SKM-1 treated with dmso at 0.1 percent for 144 hours (cell line): ENCODE results near the gene TBC1D25.

Experiments used
- DNase-seq: peaks from one replicate; lab custom pipeline; 2025; ENCODE audit not compliant: unreplicated experiment; lab: John Stamatoyannopoulos, UW

The TBC1D25 gene

DNA sequence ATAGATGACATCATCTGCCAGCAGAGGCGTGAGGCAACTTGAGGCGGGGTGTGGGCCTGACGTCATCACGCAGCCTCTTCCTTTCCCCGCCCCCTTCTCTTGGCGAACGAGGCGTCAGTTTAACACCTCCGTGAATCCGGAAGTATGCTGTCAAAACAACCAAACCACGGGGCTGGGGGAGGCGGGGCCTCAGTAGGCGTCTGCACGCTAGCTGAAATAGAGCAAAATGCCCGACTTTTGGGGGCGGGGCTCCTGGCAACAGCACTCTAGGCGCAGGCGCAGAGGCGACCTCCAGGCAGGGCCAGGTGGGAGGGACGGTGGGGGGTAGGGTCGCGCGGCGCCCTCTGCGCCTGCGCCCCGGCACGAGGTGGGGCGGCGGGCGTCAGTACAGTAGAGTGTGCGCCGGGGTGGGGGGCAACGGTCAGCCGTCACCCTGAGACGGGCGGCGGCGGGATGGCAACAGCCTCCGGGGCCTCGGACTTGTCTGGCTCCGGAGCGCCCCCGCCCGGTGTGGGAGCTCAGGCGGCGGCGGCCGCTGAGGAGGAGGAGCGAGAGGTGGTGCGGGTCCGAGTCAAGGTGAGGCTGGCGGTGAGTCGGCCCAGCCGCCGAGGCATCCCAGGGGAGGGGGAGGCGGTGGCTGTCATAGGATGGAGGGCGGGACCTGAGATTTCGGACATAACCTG, at the start of gene TBC1D25:
Gene TBC1D25 (plus strand): TSS at position 370 of the 683 bp plus-strand sequence. CDS start 84 bp downstream, at position 454.
- peak; percentile 86 for DNase-seq

GRCh38 chrX:48489892-48490291, 49.6 kb upstream of the TBC1D25 start:
- DNase-seq = no peak

DNA sequence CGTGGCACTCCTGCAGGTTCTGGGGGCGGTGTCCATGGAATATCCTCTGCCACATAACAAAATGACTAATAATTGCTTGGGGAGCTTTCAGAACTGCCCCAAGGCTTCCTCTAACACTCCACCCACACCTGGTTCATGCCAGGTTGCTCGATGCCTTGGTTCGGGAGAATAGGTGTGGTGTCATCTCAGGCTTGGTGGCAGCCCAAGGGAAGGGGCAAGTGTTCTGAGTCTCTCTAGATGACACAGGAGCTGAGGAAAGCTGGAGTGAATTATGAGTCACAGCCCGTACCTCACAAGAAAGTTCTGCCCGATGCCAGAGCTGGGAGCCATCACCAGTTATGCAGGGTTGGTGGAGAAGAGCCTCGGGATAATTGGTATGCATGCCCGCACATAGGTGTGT, 48.9 kb upstream of the TBC1D25 start:
- no peak for DNase-seq

DNA sequence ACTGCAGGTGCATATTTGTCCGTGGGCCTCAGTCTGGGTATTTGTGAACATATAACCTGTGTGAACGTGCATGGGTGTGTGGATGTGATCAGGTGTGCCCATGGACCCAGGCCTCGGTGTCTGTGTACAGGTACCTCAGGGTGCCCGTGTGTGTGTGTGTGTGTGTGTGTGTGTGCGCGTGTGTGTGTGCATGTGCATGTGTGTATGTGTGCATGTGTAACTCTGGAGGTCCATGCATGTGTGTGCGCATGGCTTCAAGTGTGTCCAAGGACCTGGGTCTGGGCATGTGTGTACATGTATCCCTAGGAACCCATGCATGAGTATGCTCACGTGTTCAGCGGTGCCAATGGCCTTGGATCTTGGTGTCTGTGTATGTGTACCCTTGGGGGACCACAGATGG, 47.7 kb upstream of the TBC1D25 start:
- no peak for DNase-seq

- no peak for DNase-seq
Measured at GRCh38 chrX:48492293-48492910, 47.1 kb upstream of the TBC1D25 start.

- no peak for DNase-seq
Measured at GRCh38 chrX:48493890-48494364, 45.6 kb upstream of the TBC1D25 start.

DNA sequence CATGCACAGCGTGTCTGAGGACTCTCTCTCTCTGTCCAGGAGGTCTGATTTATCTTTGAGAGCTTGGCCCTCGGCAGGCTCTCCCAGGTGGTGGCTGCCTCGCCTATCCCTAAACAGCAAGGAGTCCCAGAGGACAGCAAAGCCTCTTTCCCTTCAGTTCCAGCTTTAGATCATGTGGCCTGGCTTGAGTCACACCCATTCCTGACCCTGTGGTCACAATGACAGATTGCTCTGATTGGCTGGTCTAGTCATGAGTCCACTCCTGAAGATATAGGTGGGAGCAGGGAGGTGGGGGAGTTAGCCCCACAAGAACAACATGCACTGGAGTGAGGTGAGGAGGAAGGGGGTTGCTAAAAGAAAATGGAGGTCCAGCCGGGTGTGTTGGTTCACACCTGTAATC, 42.9 kb upstream of the TBC1D25 start:
- DNase-seq = no peak

GRCh38 chrX:48497871-48498270, 41.6 kb upstream of the TBC1D25 start:
- no peak for DNase-seq

- DNase-seq = no peak
Measured at GRCh38 chrX:48498374-48498809, 41.1 kb upstream of the TBC1D25 start.

- no peak for DNase-seq
Measured at GRCh38 chrX:48504261-48504660, 35.3 kb upstream of the TBC1D25 start.

DNA sequence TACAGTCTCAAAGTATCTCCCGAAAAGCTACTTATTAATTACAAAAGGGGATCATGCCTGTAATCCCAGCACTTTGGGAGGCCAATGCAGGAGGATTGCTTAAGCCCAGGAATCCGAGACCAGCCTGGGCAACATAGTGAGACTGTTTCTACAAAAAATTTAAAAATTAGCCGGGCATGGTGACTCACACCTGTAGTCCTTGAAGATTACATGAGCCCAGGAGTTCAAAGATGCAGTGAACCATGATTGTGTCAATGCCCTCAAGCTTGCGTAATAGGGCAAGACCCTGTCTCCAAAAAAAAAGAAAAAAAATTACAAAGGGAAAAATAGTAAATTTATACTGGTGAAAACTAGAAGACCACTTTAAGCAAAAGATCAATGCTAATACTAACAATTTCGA, 34.0 kb upstream of the TBC1D25 start:
- DNase-seq = no peak

GRCh38 chrX:48507246-48507645, 32.3 kb upstream of the TBC1D25 start:
- no peak for DNase-seq

GRCh38 chrX:48508400-48509244, 30.9 kb upstream of the TBC1D25 start, which contains the start of gene PORCN:
PORCN (plus strand) TSS chrX:48508992; CDS start chrX:48509821, 829 bp downstream.
- peak; percentile 36 for DNase-seq

DNA sequence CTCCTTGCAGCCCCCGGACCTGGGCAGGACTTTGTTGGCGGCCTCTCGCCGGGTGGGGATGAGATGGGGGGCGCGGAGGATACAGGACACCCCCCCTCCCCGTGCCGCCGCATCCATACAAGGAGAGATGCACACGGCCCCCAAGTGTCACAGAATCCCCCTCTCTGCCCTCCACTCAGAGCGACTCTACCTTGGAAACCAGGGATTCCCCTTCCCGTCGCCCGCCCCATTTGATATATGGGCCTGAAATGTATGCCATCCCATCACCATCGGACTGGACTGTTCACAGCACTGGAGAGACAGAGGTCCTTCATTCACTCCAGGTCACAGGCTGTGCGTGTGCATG, 30.3 kb upstream of the TBC1D25 start:
- no peak for DNase-seq

- no peak for DNase-seq
Measured at GRCh38 chrX:48509619-48510018, 29.9 kb upstream of the TBC1D25 start.

GRCh38 chrX:48511560-48511959, 28.0 kb upstream of the TBC1D25 start:
- no peak for DNase-seq

- no peak for DNase-seq
Measured at GRCh38 chrX:48512371-48512935, 27.1 kb upstream of the TBC1D25 start.

DNA sequence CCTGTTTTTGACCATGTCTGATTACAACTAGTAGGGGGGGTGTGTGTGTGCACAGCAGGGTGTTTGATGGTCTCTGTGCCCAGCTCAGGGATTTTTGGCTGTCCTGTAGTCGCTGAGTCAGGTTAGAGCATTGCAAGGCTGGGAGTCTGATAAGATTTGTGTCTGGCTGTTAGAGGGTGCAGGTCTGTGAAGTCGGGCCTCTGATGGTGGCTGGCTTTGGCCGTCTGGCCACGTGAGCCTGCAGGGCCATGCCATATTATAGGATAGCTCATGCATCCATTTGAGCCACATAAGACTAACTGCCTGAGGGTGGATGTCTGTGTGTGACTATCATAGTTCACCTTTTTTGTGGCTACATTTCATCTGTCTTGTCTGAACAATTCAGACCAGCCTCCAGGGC, 25.8 kb upstream of the TBC1D25 start:
- no peak for DNase-seq

DNA sequence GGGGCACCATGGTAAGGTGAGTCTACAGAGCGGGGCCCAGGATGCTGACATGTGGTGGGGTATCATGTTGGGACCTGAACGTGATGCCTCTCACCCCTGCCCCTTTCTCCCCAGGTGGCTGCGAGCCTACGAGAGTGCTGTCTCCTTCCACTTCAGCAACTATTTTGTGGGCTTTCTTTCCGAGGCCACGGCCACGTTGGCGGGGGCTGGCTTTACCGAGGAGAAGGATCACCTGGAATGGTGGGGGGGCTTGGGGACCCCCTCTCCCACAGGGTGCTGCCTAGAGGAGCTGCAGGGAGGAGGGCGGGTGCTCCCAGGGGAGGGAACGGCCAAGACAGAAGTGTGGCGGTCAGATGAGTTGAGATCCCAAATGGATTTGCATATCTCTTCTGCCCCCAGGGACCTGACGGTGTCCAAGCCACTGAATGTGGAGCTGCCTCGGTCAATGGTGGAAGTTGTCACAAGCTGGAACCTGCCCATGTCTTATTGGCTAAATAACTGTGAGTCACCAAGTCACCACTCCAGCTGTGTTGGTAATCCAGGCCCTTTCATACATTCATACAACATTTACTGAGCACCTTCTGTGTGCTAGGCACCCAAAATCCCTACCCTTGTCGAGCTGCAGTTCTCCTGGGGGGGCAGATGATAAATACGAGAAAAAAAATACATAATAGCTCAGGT, 25.2 kb upstream of the TBC1D25 start:
- DNase-seq = no peak

DNA sequence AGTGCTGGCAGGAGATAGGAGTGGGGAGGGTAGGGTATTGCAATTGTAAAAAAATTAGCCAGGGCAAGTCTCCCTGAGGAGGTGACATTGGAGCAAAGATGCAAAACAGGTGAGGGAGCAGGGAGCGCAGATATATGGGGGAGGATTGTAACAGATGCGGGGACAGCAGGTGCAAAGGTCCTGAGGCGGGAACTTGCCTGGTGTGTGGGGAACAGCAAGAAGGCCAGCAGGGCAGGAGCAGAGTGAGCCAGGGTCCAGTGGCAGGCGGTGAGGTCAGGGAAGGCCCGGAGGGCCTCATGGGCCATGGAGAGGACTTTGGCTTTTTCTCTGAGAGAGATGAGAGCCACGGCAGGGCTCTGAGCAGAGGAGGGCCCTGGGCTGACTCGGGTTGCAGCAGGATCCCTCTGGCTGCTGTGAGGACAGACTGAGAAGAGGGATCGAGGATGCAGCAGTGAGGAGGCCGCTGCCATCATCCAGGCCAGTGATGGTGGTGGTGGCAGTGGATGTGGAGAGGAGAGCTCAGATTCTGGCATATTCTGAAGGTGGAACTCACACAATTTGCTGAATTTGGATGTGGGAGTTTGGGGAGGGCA, 24.6 kb upstream of the TBC1D25 start:
- DNase-seq = no peak
